GM13977 (cell line): Measurements from ENCODE around the gene MOB3B.

Experiments used
- DNase-seq: peaks from one replicate; pipeline ENCODE4 v3.0.0; 2012; ENCODE audit warnings: low spot score
- CTCF ChIP-seq: IDR thresholded peaks from 2 replicates; pipeline ENCODE4 v1.5.1; 2012; ENCODE audit warnings: mild to moderate bottlenecking, control low read depth; ENCODE audit not compliant: insufficient read depth; ENCODE audit errors: extremely low read depth, missing control alignments
- in situ Hi-C: fragments of 300-500 bp; cut with MboI; formaldehyde crosslinking; loops from one replicate; pipeline ENCODE4 v1.12.0; 2022; ENCODE audit warnings: low sequenced_read_pairs, low pct_unique_long_range_greater_than_20kb, mixed read lengths, inconsistent platforms; ENCODE audit not compliant: unreplicated experiment

Gene MOB3B

GRCh38 chr9:27523141-27523540 lies 6.5 kb downstream of the MOB3B start:
- DNase-seq, result no peak
- in situ Hi-C loops, result no loop called here
- TF ChIP-seq CTCF, result no peak

- in situ Hi-C loops, result no loop called here
- DNase-seq, result no peak
- TF ChIP-seq CTCF, result no peak
These were observed 8.6 kb downstream of the MOB3B start for GRCh38 chr9:27520986-27521385.

- in situ Hi-C loops, result no loop called here
- TF ChIP-seq CTCF, result no peak
- DNase-seq, result no peak
These were observed 9.8 kb downstream of the MOB3B start for GRCh38 chr9:27519466-27520465.

GRCh38 chr9:27518809-27519208 lies 10.8 kb downstream of the MOB3B start:
- in situ Hi-C loops, result no loop called here
- DNase-seq, result no peak
- no peak for TF ChIP-seq CTCF

GRCh38 chr9:27518006-27518405 lies 11.6 kb downstream of the MOB3B start:
- DNase-seq, result no peak
- TF ChIP-seq CTCF, result no peak
- in situ Hi-C loops, result no loop called here

GRCh38 chr9:27514551-27514950 lies 15.1 kb downstream of the MOB3B start:
- TF ChIP-seq CTCF, result no peak
- in situ Hi-C loops, result no loop called here
- DNase-seq, result no peak
